GM12864 (cell line): ENCODE data around the gene SHISAL1.
"Not testable (repeated sequence)": the region's sequence is repeated elsewhere in the genome, so short reads cannot be mapped to it uniquely, and the experiment has no call there.

Experiments
- DNase-seq: peaks from one replicate; pipeline ENCODE4 v3.0.0-alpha.2; 2011; ENCODE audit warnings: low read depth
- H3K4me3 ChIP-seq: 2 replicates; pipeline ENCODE4 v1.5.1; 2011; ENCODE audit warnings: mild to moderate bottlenecking, low read depth, low read length, control low read depth
- TF ChIP-seq, protein P1 (sequence below): IDR thresholded peaks from 2 replicates; pipeline ENCODE4 v1.5.1; 2011; ENCODE audit warnings: low read depth, mild to moderate bottlenecking, moderate library complexity, low read length, control low read depth, inconsistent platforms; ENCODE audit errors: missing control alignments

Gene SHISAL1

DNA sequence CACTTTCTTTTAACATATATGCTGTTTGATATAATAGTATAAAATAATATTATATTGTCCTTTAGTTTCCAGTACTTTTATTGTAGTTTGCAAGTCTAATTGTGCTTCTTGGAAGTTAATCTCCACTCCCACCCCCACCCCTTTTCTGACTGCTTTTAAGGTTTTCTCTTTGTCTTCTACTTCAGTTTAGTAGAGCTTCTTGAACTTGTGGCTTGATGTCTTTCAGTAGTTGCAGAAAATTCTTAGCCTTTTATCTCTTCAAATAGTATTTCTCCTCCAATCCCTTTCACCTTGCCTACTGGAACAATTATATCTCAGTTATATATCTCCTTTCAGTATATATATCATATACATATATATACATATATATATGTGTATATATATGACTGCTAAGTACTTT lies 75.5 kb downstream of the SHISAL1 start:
- DNase-seq = no peak
- TF ChIP-seq, protein P1, sequence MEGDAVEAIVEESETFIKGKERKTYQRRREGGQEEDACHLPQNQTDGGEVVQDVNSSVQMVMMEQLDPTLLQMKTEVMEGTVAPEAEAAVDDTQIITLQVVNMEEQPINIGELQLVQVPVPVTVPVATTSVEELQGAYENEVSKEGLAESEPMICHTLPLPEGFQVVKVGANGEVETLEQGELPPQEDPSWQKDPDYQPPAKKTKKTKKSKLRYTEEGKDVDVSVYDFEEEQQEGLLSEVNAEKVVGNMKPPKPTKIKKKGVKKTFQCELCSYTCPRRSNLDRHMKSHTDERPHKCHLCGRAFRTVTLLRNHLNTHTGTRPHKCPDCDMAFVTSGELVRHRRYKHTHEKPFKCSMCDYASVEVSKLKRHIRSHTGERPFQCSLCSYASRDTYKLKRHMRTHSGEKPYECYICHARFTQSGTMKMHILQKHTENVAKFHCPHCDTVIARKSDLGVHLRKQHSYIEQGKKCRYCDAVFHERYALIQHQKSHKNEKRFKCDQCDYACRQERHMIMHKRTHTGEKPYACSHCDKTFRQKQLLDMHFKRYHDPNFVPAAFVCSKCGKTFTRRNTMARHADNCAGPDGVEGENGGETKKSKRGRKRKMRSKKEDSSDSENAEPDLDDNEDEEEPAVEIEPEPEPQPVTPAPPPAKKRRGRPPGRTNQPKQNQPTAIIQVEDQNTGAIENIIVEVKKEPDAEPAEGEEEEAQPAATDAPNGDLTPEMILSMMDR = no peak
- no peak overlapping the region for H3K4me3 ChIP-seq

DNA sequence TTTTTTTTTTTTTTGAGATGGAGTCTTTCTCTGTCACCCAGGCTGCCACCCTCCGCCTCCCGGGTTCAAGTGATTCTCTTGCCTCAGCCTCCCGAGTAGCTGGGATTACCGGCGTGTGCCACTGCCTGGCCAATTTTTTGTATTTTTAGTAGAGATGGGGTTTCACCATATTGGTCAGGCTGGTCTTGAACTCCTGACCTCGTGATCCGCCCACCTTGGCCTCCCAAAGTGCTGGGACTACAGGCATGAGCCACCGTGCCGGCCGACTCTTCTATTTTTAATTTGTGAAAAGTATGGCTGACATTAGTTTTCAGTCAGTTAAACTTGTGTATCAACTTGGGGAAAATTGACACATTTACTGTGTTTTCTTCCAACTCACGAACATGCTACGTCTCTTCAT lies 78.4 kb downstream of the SHISAL1 start:
- DNase-seq, H3K4me3 ChIP-seq: not testable (repeated sequence)

DNA sequence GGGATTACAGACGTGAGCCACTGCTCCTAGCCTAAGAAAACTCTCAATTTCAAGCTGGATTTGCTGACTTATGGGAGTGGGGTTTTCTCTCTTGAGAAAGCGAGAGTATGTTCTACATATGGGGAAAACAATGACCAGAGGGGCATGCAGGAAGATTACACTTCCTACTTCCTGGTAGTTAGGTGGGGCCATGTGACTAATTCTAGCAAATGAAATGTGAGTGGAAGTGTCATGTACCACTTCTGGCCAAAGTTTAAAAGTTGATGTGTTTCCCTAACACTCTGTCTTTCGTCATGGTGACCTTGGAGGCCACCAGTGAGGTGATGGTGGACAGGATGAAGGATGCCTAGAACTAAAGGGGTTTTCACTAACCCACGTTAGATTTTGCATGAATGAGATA lies 81.5 kb downstream of the SHISAL1 start:
- TF ChIP-seq, protein P1 = no peak
- no peak for DNase-seq
- no peak overlapping the region for H3K4me3 ChIP-seq

DNA sequence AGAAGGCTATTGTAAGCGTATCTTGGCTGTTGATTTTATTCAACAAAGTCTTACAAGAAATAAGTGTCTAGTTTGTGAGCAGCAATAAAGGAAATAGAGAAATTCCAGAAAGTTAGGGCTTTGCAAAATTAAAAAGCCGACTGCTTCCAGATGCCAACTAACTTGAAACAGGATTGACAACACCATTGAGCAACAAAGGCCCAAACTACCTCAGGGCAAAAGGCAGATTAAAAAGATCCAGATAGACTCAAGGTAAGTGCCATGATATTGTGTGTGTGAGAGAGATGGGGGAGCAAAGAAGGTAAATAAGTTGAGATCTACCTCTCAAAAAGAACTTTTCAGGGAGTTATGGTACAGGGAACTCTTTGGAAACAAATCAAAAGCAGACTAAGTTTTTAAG lies 82.9 kb downstream of the SHISAL1 start:
- TF ChIP-seq, protein P1 = no peak
- no peak overlapping the region for H3K4me3 ChIP-seq
- no peak for DNase-seq

DNA sequence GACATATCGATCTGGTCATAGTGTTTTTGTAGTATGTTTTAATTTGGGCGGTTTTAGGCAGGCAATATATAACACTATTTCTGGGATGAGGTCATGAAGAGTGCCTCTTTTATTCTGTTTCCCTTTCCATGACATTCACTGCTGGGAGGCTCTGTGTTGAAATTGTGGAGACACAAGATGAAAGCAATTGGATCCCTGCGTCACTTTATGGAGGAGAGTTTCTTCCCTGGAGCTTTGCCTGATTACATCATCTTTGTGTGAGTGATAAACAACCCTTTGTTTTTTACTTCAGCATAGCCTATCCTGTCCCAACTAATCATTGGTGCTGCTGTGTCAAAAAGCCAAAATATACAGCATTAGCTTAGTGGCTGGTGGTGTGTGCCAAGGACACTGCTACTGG lies 83.4 kb downstream of the SHISAL1 start:
- TF ChIP-seq, protein P1 = no peak
- H3K4me3 ChIP-seq = no peak overlapping the region
- no peak for DNase-seq

DNA sequence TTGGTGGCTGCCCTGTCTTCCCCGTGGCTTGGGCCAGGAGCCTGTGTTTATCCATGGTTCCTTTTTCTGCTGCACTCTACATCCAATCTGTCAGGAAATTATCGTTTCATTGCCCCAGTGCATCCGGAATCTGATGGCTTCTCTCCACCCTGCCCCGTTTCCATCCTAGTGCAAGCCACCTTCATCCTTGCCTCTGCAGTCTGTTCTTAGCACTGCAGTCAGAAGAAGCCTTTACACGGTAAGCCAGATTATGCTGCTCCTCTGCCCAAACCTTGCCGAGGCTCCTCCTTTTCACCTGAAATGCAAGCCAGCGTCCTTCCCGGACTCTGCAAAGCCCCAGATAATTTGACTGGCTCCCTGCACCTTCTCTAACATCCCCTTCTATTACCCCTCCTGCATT lies 86.9 kb downstream of the SHISAL1 start:
- no peak overlapping the region for H3K4me3 ChIP-seq
- DNase-seq = no peak
- TF ChIP-seq, protein P1 = no peak

DNA sequence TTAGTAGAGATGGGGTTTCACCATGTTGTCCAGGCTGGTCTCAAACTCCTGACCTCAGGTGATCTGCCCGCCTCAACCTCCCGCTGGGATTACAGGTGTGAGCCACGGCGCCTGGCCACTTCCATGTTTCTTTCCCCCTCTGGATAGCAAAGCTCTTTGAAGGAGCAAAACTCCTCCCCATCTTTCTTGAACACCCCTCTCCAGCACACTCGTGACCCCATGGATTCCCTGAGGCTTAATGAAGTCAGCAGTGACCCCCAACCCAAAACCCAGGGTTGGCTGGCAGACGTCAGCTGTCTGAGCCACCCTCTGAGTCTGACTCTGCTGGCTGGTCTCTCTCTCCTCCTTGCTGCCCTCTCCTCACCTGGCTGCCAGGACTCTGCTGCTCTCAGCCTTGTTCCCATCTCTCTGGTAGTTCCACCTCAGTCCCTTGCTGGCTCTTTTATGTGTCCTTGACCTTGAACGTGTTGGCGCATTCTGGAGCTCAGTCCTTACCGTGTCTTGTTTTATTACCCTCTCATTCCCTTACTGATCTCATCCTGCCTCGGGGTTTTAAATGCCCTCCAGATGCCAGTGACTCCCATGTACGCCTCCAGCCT lies 87.6 kb downstream of the SHISAL1 start:
- DNase-seq = no peak
- H3K4me3 ChIP-seq = no peak overlapping the region
- TF ChIP-seq, protein P1 = no peak

DNA sequence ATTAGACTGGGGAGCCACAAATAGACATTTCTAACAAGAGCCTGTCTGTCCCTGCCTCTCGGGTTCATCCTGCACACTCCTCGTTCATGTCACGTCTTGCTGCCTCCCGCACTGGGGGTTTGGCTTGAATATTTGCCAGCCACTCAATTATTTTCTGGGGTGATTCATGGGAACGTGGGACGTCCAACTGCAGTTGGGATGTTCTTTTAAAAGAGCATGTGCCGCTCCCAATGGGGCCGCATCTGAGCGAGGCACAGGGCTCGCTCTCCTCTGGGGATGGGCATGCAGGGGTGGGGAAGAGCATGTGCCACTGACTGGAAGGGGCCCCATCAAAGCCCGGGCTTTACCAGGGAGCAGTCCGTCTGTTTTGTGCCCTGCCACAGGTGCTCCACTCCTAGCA lies 88.6 kb downstream of the SHISAL1 start:
- TF ChIP-seq, protein P1 = no peak
- DNase-seq = no peak
- H3K4me3 ChIP-seq = no peak overlapping the region
